Measurements from ENCODE around the gene PARD6G.
"Not testable (repeated sequence)": the region's sequence is repeated elsewhere in the genome, so short reads cannot be mapped to it uniquely, and the experiment has no call there.

PARD6G gene

GRCh38 chr18:80241919-80242777, 5.2 kb downstream of the PARD6G start:
- no peak for DNase-seq

GRCh38 chr18:80239830-80240229, 7.5 kb downstream of the PARD6G start:
- no peak for DNase-seq

- DNase-seq = no peak
These were observed 8.6 kb downstream of the PARD6G start for GRCh38 chr18:80238651-80239260.

GRCh38 chr18:80237519-80237918, 9.8 kb downstream of the PARD6G start:
- not testable (repeated sequence) for DNase-seq

- no peak for DNase-seq
These were observed 12.9 kb downstream of the PARD6G start for GRCh38 chr18:80234398-80234797.

- no peak for DNase-seq
These were observed 13.4 kb downstream of the PARD6G start for GRCh38 chr18:80233899-80234298.

- no peak for DNase-seq
These were observed 14.0 kb downstream of the PARD6G start for GRCh38 chr18:80233201-80233835.

GRCh38 chr18:80232710-80233109, 14.6 kb downstream of the PARD6G start:
- no peak for DNase-seq

GRCh38 chr18:80232030-80232429, 15.3 kb downstream of the PARD6G start:
- no peak for DNase-seq

- DNase-seq = no peak
These were observed 15.7 kb downstream of the PARD6G start for GRCh38 chr18:80231616-80232015.

GRCh38 chr18:80231151-80231550, 16.2 kb downstream of the PARD6G start:
- DNase-seq = no peak

- no peak for DNase-seq
These were observed 17.3 kb downstream of the PARD6G start for GRCh38 chr18:80229766-80230745.

- no peak for DNase-seq
These were observed 18.0 kb downstream of the PARD6G start for GRCh38 chr18:80229363-80229762.

GRCh38 chr18:80228051-80228848, 19.1 kb downstream of the PARD6G start:
- DNase-seq = no peak

- DNase-seq = no peak
These were observed 19.8 kb downstream of the PARD6G start for GRCh38 chr18:80227472-80227871.

- no peak for DNase-seq
These were observed 21.6 kb downstream of the PARD6G start for GRCh38 chr18:80225685-80226084.

GRCh38 chr18:80223581-80224148, 23.6 kb downstream of the PARD6G start:
- no peak for DNase-seq

- DNase-seq = not testable (repeated sequence)
These were observed 27.8 kb downstream of the PARD6G start for GRCh38 chr18:80219488-80219887.

GRCh38 chr18:80218341-80219227, 28.7 kb downstream of the PARD6G start:
- no peak for DNase-seq

GRCh38 chr18:80213182-80213581, 34.1 kb downstream of the PARD6G start:
- no peak for DNase-seq
